Spleen (tissue), 11 donors: ENCODE results near the gene NUCB2. TPM values are rescaled to one million over a fixed set of nuclear protein-coding genes. Genes with fewer than 3 reads are reported as not detected.
"Not testable (repeated sequence)": the region's sequence is repeated elsewhere in the genome, so short reads cannot be mapped to it uniquely, and the experiment has no call there.

ENCODE experiments used
- DNase-seq: peaks from one replicate; pipeline ENCODE4 v3.0.0-alpha.2; 2020
- H3K27ac ChIP-seq, 8 donors: fragments of 200-600 bp; sonication (generic) in 7 of 8; 1 replicate in 4 of 8; 2 replicates in 4 of 8; pipeline versions ENCODE4 v1.5.0 to v1.8.0; 2016 to 2021; ENCODE audit warnings: inconsistent platforms in 4 of 8, mild to moderate bottlenecking in 4 of 8, moderate library complexity in 1 of 8
- H3K27me3 ChIP-seq, 7 donors: fragments of 200-600 bp; sonication (generic) in 6 of 7; replicated peaks in 1 of 7; 1 replicate in 4 of 7; 2 replicates in 3 of 7; pipeline versions ENCODE4 v1.5.0 to v1.8.0; 2016 to 2021; ENCODE audit warnings: inconsistent platforms in 3 of 7, mild to moderate bottlenecking in 1 of 7
- H3K36me3 ChIP-seq, 6 donors: fragments of 200-600 bp; sonication (generic) in 5 of 6; 1 replicate in 4 of 6; 2 replicates in 2 of 6; pipeline versions ENCODE4 v1.5.0 to v1.8.0; 2016 to 2021; ENCODE audit warnings: inconsistent platforms in 2 of 6
- H3K4me1 ChIP-seq, 6 donors: fragments of 200-600 bp; sonication (generic) in 5 of 6; 1 replicate in 3 of 6; 2 replicates in 3 of 6; pipeline versions ENCODE4 v1.5.0 to v1.8.0; 2016 to 2021; ENCODE audit warnings: inconsistent platforms in 3 of 6
- H3K4me3 ChIP-seq, 8 donors: fragments of 200-600 bp; sonication (generic) in 7 of 8; 1 replicate in 4 of 8; 2 replicates in 4 of 8; pipeline versions ENCODE4 v1.5.0 to v1.8.0; 2016 to 2021; ENCODE audit warnings: inconsistent platforms in 4 of 8, mild to moderate bottlenecking in 4 of 8, moderate library complexity in 2 of 8
- H3K9me3 ChIP-seq, 8 donors: fragments of 200-600 bp; sonication (generic) in 7 of 8; 1 replicate in 4 of 8; 2 replicates in 4 of 8; pipeline versions ENCODE4 v1.5.0 to v1.8.0; 2016 to 2021; ENCODE audit warnings: inconsistent platforms in 4 of 8
- CTCF ChIP-seq, 11 experiments: fragments of 200-600 bp in 7 of 11; fragments of 450-650 bp in 4 of 11; sonication (generic) in 4 of 11; IDR thresholded peaks in 8 of 11; conservative IDR thresholded peaks in 3 of 11; 1 replicate in 7 of 11; 2 replicates in 4 of 11; pipeline versions ENCODE4 v1.4.0 to v1.8.0; 2016 to 2021; ENCODE audit warnings: antibody characterized with exemption in 11 of 11, inconsistent platforms in 4 of 11, mild to moderate bottlenecking in 1 of 11
- POLR2A ChIP-seq, 3 donors: fragments of 450-650 bp; IDR thresholded peaks; one replicate each; pipeline ENCODE4 v1.5.1; 2017; ENCODE audit warnings: antibody characterized with exemption in 3 of 3, mild to moderate bottlenecking in 1 of 3
- POLR2AphosphoS5 ChIP-seq, 3 donors: sonication (generic); formaldehyde crosslinking; IDR thresholded peaks; one replicate each; pipeline ENCODE4 v1.5.1; 2017; ENCODE audit warnings: antibody characterized with exemption in 3 of 3
- WGBS, 5 donors: extraction: QIAGEN DNeasy Blood & Tissue Kit in 3 of 5; methylation state at CpG; one replicate each; pipeline versions ENCODE4 v1.1.5 to v1.1.7; 2013 to 2018; 5-methylcytosine and 5-hydroxymethylcytosine counted together
- intact Hi-C: fragments of 100-400 bp; cut with DNase I; formaldehyde crosslinking; loops from one replicate; pipeline ENCODE4 v1.15.0; 2023; ENCODE audit warnings: low total_unique reads
- polyA plus RNA-seq, 3 donors: library from polyadenylated mRNA; stranded (reverse); fragments of 200-250 nt; gene quantifications; one replicate each; pipeline ENCODE4 v1.2.1, GENCODE V29; 2013
- total RNA-seq, 7 donors: library from RNA; depleted of rRNA in 3 of 7; stranded (reverse); fragments of >200 nt in 3 of 7; fragmentation: NEBNext Ultra II Directional in 4 of 7; extraction: Animal tissue kit (Norgen Biotek cat#: 25700) in 4 of 7; gene quantifications; one replicate each; pipeline versions ENCODE4 v1.1.0 to v1.2.1, GENCODE V29; 2016 to 2021
- donor health status: healthy with polysubstance abuse.
- donor health status: DM: no; HTN: no; CAD: no; lungs with moderate emphysema.
- donor health status: DM: no; HTN: no; CAD: no.
- donor health status: Bipolar disorder and iron deficiency.
- donor health status: healthy.
- donor health status: DM: no; HTN: no; CAD: no.
- donor health status: DM: yes; HTN: yes; CAD: no.

The NUCB2 gene
- total and polyA plus RNA-seq, 10 donors: 15.6 to 60.2 (median 46.2) TPM

DNA sequence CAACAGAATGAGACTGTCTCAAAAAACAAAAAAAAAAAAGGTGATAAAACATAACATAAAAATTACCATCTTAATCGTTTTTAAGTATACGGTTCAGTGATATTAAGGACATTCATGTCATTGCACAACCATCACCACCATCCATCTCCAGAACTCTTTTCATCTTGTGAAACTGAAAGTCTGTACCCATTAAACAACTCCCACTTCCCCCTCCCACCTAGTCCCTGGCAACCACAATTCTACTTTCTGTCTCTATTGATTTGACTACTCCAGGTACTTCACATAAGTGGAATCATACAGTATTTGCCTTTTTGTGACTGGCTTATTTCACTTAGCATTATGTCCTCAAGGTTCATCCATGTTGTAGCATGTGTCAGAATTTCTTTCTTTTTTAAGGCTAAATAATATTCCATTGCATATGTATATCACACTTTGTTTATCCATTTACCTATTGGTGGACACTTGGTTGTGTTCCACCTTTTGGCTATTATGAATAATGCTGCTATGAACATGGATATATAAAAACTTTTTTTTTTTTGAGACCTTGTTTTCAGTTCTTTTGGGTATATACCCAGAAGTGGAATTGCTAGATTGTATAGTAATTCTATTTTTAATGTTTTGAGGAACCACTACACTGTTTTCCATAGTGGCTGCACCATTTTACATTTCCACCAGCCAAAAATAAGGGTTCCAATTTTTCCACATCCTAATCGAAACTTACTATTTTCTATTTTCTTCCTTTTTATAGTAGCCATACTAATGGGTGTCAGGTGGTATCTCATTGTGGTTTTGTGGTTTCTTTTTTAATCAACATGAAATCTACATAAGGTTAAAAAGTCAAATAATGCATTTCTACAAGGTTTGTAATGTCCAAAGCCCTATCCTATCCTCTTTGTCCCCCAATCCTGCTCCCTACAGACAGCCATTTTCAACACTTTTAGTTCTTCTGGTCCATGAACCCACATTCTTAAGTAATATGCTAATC is 45.4 kb upstream of the NUCB2 start:
- H3K27me3 ChIP-seq: no peaks in the 10 kb centered on the region
- TF ChIP-seq CTCF (IDR thresholded peaks at IDR 0.05 in 8 of 11, conservative IDR thresholded peaks at IDR 0.05 in 3 of 11): no peak
- no peak for TF ChIP-seq POLR2A (IDR thresholded peaks at IDR 0.05)
- no peak for TF ChIP-seq POLR2AphosphoS5 (IDR thresholded peaks at IDR 0.05)
- intact Hi-C loops: loop anchor here (10.0 kb wide), 1 partner anchor 124 kb away; the partner anchor contains the start of gene NCR3LG1
- no peaks in the 10 kb centered on the region for H3K9me3 ChIP-seq
- H3K27ac ChIP-seq: no peak overlapping the region
- no peaks in the 10 kb centered on the region for H3K36me3 ChIP-seq
- no peak for DNase-seq
- WGBS, 5 donors: 24 to 42% (median 37%) methylated on average over 3 of the region's 3 CpGs
- H3K4me1 ChIP-seq: peaks cover 0 to 22% (median 17%) of the 10 kb centered on the region in 6 donors
- no peak overlapping the region for H3K4me3 ChIP-seq

DNA sequence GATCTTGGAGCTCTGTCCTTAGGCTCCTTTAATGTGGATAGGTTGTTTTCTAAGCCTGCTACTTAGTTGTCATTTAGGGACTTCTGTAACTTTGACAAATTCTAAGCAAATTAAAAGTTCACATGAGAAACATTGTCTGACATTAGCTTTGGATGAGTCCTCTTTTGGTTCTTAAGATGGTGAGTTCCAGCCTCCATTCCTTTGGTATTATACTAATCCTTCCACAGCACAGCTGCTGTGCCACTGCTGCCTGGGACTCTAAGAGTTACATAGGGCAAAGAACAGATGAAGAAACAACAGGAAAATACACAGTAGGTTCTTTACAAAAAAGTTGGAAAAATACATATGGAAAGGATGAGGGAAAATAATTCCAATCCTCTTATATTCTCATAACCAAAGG is 43.4 kb upstream of the NUCB2 start:
- DNase-seq: no peak
- Histone ChIP-seq H3K27me3 (no peaks in the 10 kb centered on the region), H3K27ac (no peak overlapping the region), H3K4me1 (peaks cover 0 to 22% (median 17%) of the 10 kb centered on the region in 6 donors), H3K9me3 (no peaks in the 10 kb centered on the region), H3K36me3 (no peaks in the 10 kb centered on the region), H3K4me3 (no peak overlapping the region)
- TF ChIP-seq CTCF (IDR thresholded peaks at IDR 0.05 in 8 of 11, conservative IDR thresholded peaks at IDR 0.05 in 3 of 11): no peak
- TF ChIP-seq POLR2A (IDR thresholded peaks at IDR 0.05): no peak
- TF ChIP-seq POLR2AphosphoS5 (IDR thresholded peaks at IDR 0.05): no peak
- intact Hi-C loops: loop anchor here (10.0 kb wide), 1 partner anchor 122 kb away; the partner anchor contains the start of gene NCR3LG1

GRCh38 chr11:17238377-17238776 is 38.2 kb upstream of the NUCB2 start:
- intact Hi-C loops: loop anchor here (10.0 kb wide), 1 partner anchor 116 kb away; the partner anchor contains the start of gene NCR3LG1
- Histone ChIP-seq H3K4me1 (no peaks in the 10 kb centered on the region), H3K36me3 (no peaks in the 10 kb centered on the region), H3K27ac (no peak overlapping the region), H3K4me3 (no peak overlapping the region), H3K27me3 (no peaks in the 10 kb centered on the region), H3K9me3 (no peaks in the 10 kb centered on the region)
- no peak for DNase-seq
- WGBS, 5 donors: 55 to 78% (median 67%) methylated on average over 3 of the region's 3 CpGs
- TF ChIP-seq POLR2A (IDR thresholded peaks at IDR 0.05) (no peak), POLR2AphosphoS5 (IDR thresholded peaks at IDR 0.05) (no peak), CTCF (IDR thresholded peaks at IDR 0.05 in 8 of 11, conservative IDR thresholded peaks at IDR 0.05 in 3 of 11) (no peak)

GRCh38 chr11:17239927-17240326 is 36.6 kb upstream of the NUCB2 start:
- H3K36me3 ChIP-seq, H3K9me3 ChIP-seq, H3K4me3 ChIP-seq, H3K27me3 ChIP-seq, DNase-seq, H3K27ac ChIP-seq, H3K4me1 ChIP-seq: not testable (repeated sequence)
- 72 to 84% (median 83%) methylated on average over 4 of the region's 4 CpGs for WGBS, 5 donors
- intact Hi-C loops: loop anchor here (10.0 kb wide), 1 partner anchor 115 kb away; the partner anchor contains the start of gene NCR3LG1
